Astrocyte (in vitro differentiated cells and primary cell): ENCODE results near the gene GPER1. TPM values are rescaled to one million over a fixed set of nuclear protein-coding genes. Genes with fewer than 3 reads are reported as not detected.

Experiments used
- DNase-seq: peaks from one replicate; pipeline ENCODE4 v3.0.0-alpha.2; 2010; ENCODE audit warnings: low read depth
- FAIRE-seq: peaks from 2 replicates; lab custom pipeline; 2011; peaks lifted over from hg19 to GRCh38; lab: Jason Lieb, UNC
- H2AFZ ChIP-seq: 2 replicates; pipeline ENCODE4 v1.6.0; 2012; ENCODE audit warnings: low read depth, low read length, inconsistent platforms
- H3K27ac ChIP-seq: 2 replicates; pipeline ENCODE4 v1.5.1; 2011; ENCODE audit warnings: low read depth, low read length, inconsistent platforms
- H3K27me3 ChIP-seq: 2 replicates; pipeline ENCODE4 v1.6.0; 2011; ENCODE audit warnings: low read length, inconsistent platforms; ENCODE audit not compliant: insufficient read depth
- H3K36me3 ChIP-seq: 2 replicates; pipeline ENCODE4 v1.5.1; 2011; ENCODE audit warnings: low read length, inconsistent platforms; ENCODE audit not compliant: insufficient read depth
- H3K4me1 ChIP-seq: 2 replicates; pipeline ENCODE4 v1.5.1; 2011; ENCODE audit warnings: low read length, inconsistent platforms; ENCODE audit not compliant: insufficient read depth
- H3K4me2 ChIP-seq: 2 replicates; pipeline ENCODE4 v1.6.0; 2012; ENCODE audit warnings: low read length, inconsistent platforms
- H3K4me3 ChIP-seq: 2 replicates; pipeline ENCODE4 v1.5.1; 2011; ENCODE audit warnings: low read depth, mild to moderate bottlenecking, low read length, inconsistent platforms; ENCODE audit not compliant: insufficient read depth
- H3K79me2 ChIP-seq: 2 replicates; pipeline ENCODE4 v1.6.0; 2012; ENCODE audit warnings: mild to moderate bottlenecking, low read length, inconsistent platforms; ENCODE audit not compliant: insufficient read depth
- H3K9ac ChIP-seq: 2 replicates; pipeline ENCODE4 v1.6.0; 2012; ENCODE audit warnings: mild to moderate bottlenecking, low read length, inconsistent platforms
- H3K9me3 ChIP-seq: 2 replicates; pipeline ENCODE4 v1.5.1; 2012; ENCODE audit warnings: low read depth, mild to moderate bottlenecking, low read length, inconsistent platforms; ENCODE audit not compliant: insufficient read depth
- H4K20me1 ChIP-seq: 2 replicates; pipeline ENCODE4 v1.6.0; 2012; ENCODE audit warnings: low read length, inconsistent platforms; ENCODE audit not compliant: insufficient read depth
- H3K27ac Mint-ChIP-seq: one replicate; pipeline ENCODE4 v1.8.0; 2021; ENCODE audit warnings: mild to moderate bottlenecking, mixed read lengths; ENCODE audit not compliant: unreplicated experiment
- H3K27me3 Mint-ChIP-seq: one replicate; pipeline ENCODE4 v1.8.0; 2021; ENCODE audit warnings: low read depth, mixed read lengths; ENCODE audit not compliant: unreplicated experiment
- H3K36me3 Mint-ChIP-seq: one replicate; pipeline ENCODE4 v1.8.0; 2021; ENCODE audit warnings: low read depth, mixed read lengths; ENCODE audit not compliant: unreplicated experiment
- H3K4me1 Mint-ChIP-seq: one replicate; pipeline ENCODE4 v1.8.0; 2021; ENCODE audit warnings: low read depth, mixed read lengths; ENCODE audit not compliant: unreplicated experiment
- H3K4me3 Mint-ChIP-seq: one replicate; pipeline ENCODE4 v1.8.0; 2021; ENCODE audit warnings: mild to moderate bottlenecking, moderate library complexity, mixed read lengths; ENCODE audit not compliant: unreplicated experiment
- H3K9me3 Mint-ChIP-seq: one replicate; pipeline ENCODE4 v1.8.0; 2021; ENCODE audit warnings: mild to moderate bottlenecking, mixed read lengths; ENCODE audit not compliant: unreplicated experiment
- EZH2 ChIP-seq: IDR thresholded peaks from 2 replicates; pipeline ENCODE4 v1.6.1; 2012; ENCODE audit warnings: mild to moderate bottlenecking, low read length, inconsistent platforms; ENCODE audit not compliant: insufficient read depth
- total RNA-seq: library from RNA; stranded (reverse); gene quantifications from 2 replicates; pipeline ENCODE4 v1.2.1, GENCODE V29; 2021
- TF ChIP-seq, protein P1 (sequence below): IDR thresholded peaks from 2 replicates; pipeline ENCODE4 v1.5.1; 2011; ENCODE audit warnings: low read depth, mild to moderate bottlenecking, inconsistent platforms, low read length, moderate library complexity; ENCODE audit not compliant: insufficient read depth

The GPER1 gene
- total RNA-seq, 1 donor from 2014 or later, result 17.4 TPM

DNA sequence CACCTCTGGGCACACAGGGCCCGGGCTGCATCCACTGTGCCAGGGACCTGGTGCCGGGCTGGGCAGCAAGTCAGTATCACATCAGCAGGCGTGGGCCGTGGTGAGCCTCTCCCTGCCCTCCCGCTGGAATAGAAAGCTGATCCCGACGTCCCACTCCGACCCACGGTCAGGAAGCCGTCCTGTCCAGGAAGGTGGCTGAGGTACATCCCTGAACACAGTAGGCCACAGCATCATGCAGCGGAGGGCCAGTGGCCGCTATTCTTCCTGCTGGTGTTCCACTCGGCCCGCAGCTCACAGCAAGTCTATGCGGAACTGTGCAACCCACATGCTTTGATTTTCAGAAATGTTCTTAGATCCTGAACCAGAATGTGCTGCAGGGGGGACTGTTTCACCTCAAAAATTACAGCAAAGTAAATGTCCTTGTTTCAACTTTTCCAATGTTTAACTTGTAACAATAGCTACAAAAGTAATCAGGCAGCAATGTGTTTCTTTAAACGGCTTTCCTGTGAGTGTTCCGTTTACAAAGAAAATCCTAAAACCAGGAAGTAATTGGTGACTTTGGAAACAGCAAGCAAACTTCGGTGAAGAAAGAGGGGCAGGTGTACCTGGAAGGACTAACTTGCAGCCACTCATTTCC is 44.2 kb upstream of the GPER1 start:
- peaks cover 12% of the 10 kb centered on the region for H3K4me1 Mint-ChIP-seq
- peaks cover 4% of the 10 kb centered on the region for H3K36me3 Mint-ChIP-seq
- Histone ChIP-seq H4K20me1 (peaks cover 74% of the 10 kb centered on the region), H2AFZ (peak overlapping the region; percentile 6), H3K4me1 (peaks cover 19% of the 10 kb centered on the region), H3K9ac (peak overlapping the region; percentile 70), H3K27ac (no peak overlapping the region), H3K9me3 (no peaks in the 10 kb centered on the region), H3K4me2 (peak overlapping the region; percentile 98), H3K4me3 (peak overlapping the region; percentile 42), H3K79me2 (peaks cover 10% of the 10 kb centered on the region), H3K36me3 (no peaks in the 10 kb centered on the region), H3K27me3 (no peaks in the 10 kb centered on the region)
- no peak for FAIRE-seq
- TF ChIP-seq EZH2, result no peak
- TF ChIP-seq, protein P1, sequence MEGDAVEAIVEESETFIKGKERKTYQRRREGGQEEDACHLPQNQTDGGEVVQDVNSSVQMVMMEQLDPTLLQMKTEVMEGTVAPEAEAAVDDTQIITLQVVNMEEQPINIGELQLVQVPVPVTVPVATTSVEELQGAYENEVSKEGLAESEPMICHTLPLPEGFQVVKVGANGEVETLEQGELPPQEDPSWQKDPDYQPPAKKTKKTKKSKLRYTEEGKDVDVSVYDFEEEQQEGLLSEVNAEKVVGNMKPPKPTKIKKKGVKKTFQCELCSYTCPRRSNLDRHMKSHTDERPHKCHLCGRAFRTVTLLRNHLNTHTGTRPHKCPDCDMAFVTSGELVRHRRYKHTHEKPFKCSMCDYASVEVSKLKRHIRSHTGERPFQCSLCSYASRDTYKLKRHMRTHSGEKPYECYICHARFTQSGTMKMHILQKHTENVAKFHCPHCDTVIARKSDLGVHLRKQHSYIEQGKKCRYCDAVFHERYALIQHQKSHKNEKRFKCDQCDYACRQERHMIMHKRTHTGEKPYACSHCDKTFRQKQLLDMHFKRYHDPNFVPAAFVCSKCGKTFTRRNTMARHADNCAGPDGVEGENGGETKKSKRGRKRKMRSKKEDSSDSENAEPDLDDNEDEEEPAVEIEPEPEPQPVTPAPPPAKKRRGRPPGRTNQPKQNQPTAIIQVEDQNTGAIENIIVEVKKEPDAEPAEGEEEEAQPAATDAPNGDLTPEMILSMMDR, result no peak
- peak overlapping the region; percentile 91 for H3K27ac Mint-ChIP-seq
- H3K27me3 Mint-ChIP-seq, result no peaks in the 10 kb centered on the region
- H3K4me3 Mint-ChIP-seq, result peak overlapping the region; percentile 73
- peaks cover 5% of the 10 kb centered on the region for H3K9me3 Mint-ChIP-seq
- no peak for DNase-seq

DNA sequence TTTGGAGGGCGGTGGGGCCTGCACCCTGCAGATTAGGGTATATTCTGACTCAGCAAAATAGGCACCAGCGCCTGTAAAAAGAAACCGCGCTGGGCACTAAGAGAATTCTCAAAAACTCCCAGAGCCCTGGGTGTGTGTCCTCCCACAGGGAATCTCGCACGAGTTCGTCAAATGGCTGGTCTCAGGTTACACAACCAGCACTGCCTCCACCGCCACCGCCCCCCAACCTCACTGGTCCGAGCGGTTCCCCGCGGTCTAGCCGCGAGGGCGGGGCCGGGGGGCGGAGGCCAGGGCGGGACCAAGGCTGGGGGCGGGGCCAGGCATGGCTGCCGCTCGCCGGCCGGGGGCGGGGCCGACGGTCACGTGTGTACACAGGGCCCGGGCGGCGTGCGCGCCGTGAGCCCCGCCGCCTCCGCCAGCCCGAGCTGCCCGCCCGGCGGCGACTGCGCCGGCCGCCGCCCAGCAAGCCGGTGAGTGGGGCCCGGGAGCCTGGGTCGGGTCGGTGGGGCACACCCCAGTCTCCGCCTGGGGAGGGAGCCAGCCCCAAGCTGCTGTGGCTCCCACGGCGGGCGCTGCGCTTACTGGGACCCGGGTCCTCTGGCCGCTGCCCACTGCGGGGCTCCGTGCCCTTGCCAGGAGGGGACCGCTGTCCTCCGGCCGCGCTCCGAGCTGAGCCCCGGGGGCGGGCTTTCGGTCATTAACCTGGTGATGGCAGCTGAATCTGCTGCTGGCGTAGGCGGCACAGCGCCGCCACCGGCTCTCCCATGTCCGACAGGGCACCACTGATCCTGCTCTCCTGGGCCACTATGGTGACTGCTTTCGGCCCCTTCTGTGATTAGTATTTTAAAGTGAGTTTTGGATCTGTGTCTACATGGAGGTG is 43.5 kb upstream of the GPER1 start, which contains the start of gene GPR146:
TSS of gene GPR146 (plus strand) at position 358 of the 880 bp plus-strand sequence. CDS start 12,970 bp downstream, outside the sequence.
- peak within 1 kb of the TSS; percentile 62 for H3K4me3 ChIP-seq
- peak within 1 kb of the TSS; percentile 49 for H3K27ac ChIP-seq
- H3K36me3 ChIP-seq, result no peaks in the 10 kb centered on the region
- Mint-ChIP-seq H3K4me1 (peaks cover 12% of the 10 kb centered on the region), H3K4me3 (peak within 1 kb of the TSS; percentile 87), H3K36me3 (peaks cover 7% of the 10 kb centered on the region), H3K9me3 (peaks cover 5% of the 10 kb centered on the region), H3K27ac (peak within 1 kb of the TSS; percentile 91), H3K27me3 (no peaks in the 10 kb centered on the region)
- H3K79me2 ChIP-seq, result peaks cover 10% of the 10 kb centered on the region
- peak within 1 kb of the TSS; percentile 82 for H3K9ac ChIP-seq
- H3K9me3 ChIP-seq, result no peaks in the 10 kb centered on the region
- H3K4me1 ChIP-seq, result peaks cover 19% of the 10 kb centered on the region
- H3K27me3 ChIP-seq, result no peaks in the 10 kb centered on the region
- H2AFZ ChIP-seq, result peak within 1 kb of the TSS; percentile 66
- peak; percentile 89 for DNase-seq
- TF ChIP-seq, protein P1, result peak; percentile 36
- no peak for TF ChIP-seq EZH2
- H3K4me2 ChIP-seq, result peak within 1 kb of the TSS; percentile 98
- FAIRE-seq, result no peak
- peaks cover 80% of the 10 kb centered on the region for H4K20me1 ChIP-seq
